ENCODE measurements around the gene CDC42EP5.
A peak's percentile ranks its signal among the peaks of the same experiment; 100 is the strongest.
"Not testable (repeated sequence)": the region's sequence is repeated elsewhere in the genome, so short reads cannot be mapped to it uniquely, and the experiment has no call there.

The CDC42EP5 gene

GRCh38 chr19:54461210-54461609 lies 11.9 kb downstream of the CDC42EP5 start:
- no peak for DNase-seq

- DNase-seq, result no peak
Measured at GRCh38 chr19:54460230-54461005, 12.7 kb downstream of the CDC42EP5 start.

- DNase-seq, result no peak
Measured at GRCh38 chr19:54459282-54460229, 13.5 kb downstream of the CDC42EP5 start.

GRCh38 chr19:54458648-54459281 lies 14.3 kb downstream of the CDC42EP5 start:
- no peak for DNase-seq

GRCh38 chr19:54457773-54458647 lies 15.1 kb downstream of the CDC42EP5 start:
- no peak for DNase-seq

- no peak for DNase-seq
Measured at GRCh38 chr19:54456423-54457373, 16.4 kb downstream of the CDC42EP5 start.

GRCh38 chr19:54455786-54456422 lies 17.2 kb downstream of the CDC42EP5 start:
- no peak for DNase-seq

GRCh38 chr19:54454781-54455675 lies 18.1 kb downstream of the CDC42EP5 start:
- no peak for DNase-seq

- DNase-seq, result no peak
Measured at GRCh38 chr19:54453921-54454780, 18.9 kb downstream of the CDC42EP5 start.

GRCh38 chr19:54452626-54453025 lies 20.5 kb downstream of the CDC42EP5 start:
- DNase-seq, result no peak

GRCh38 chr19:54451997-54452396 lies 21.1 kb downstream of the CDC42EP5 start:
- no peak for DNase-seq

- no peak for DNase-seq
Measured at GRCh38 chr19:54451331-54451871, 21.7 kb downstream of the CDC42EP5 start.

- peak in 1 of 2 donors; percentile 25 for DNase-seq
Measured at GRCh38 chr19:54449701-54450069, 23.4 kb downstream of the CDC42EP5 start.

- DNase-seq, result peak; percentile 93 to 95
Measured at GRCh38 chr19:54448774-54449700, 24.1 kb downstream of the CDC42EP5 start, which contains the start of gene LENG8. Gene LENG8, plus strand, starts transcription at chr19:54449199. Its CDS starts 2,146 bp downstream, at chr19:54451345.

GRCh38 chr19:54448040-54448773 lies 24.9 kb downstream of the CDC42EP5 start:
- DNase-seq, result peak; percentile 30 to 38

GRCh38 chr19:54446349-54446748 lies 26.7 kb downstream of the CDC42EP5 start:
- DNase-seq, result not testable (repeated sequence)

Measured in stimulated activated CD4-positive, alpha-beta T cell treated with anti-CD3 and anti-CD28 coated beads, Interleukin-2, amount 100 ng/mL, for 48 hours (primary cell).